OCI-LY3 (cell line): Measurements from ENCODE around the gene GNG10.

Experiments used
- H2AFZ ChIP-seq: fragments of 200-600, 300-600 bp; shearing (Covaris generic); 2 replicates; pipeline ENCODE4 v1.6.0; 2014; ENCODE audit warnings: antibody characterized with exemption, low read depth, low read length
- H3K27ac ChIP-seq: fragments of 200-600, 300-600 bp; sonication (generic); 2 replicates; pipeline ENCODE4 v1.5.1; 2014; ENCODE audit warnings: mild to moderate bottlenecking, low read length, moderate library complexity, mixed read lengths
- H3K27me3 ChIP-seq: fragments of 200-600, 300-600 bp; sonication (generic); 2 replicates; pipeline ENCODE4 v1.6.1; 2014; ENCODE audit warnings: low read depth, low read length, mixed read lengths
- H3K36me3 ChIP-seq: fragments of 200-600, 300-600 bp; sonication (generic); replicated peaks from 2 replicates; pipeline ENCODE3; 2014; ENCODE audit warnings: low read depth, low read length, mixed read lengths
- H3K4me1 ChIP-seq: fragments of 300-600, 200-600 bp; sonication (generic); 2 replicates; pipeline ENCODE4 v1.6.1; 2014; ENCODE audit warnings: low read length, mixed read lengths
- H3K4me2 ChIP-seq: fragments of 200-600, 300-600 bp; sonication (generic); 2 replicates; pipeline ENCODE4 v1.6.1; 2014; ENCODE audit warnings: low read length, mixed read lengths
- H3K4me3 ChIP-seq: fragments of 300-600, 200-600 bp; sonication (generic); 2 replicates; pipeline ENCODE4 v1.5.1; 2014; ENCODE audit warnings: antibody characterized with exemption, mild to moderate bottlenecking, low read length, moderate library complexity
- H3K79me2 ChIP-seq: fragments of 300-600, 200-600 bp; shearing (Covaris generic); 2 replicates; pipeline ENCODE4 v1.6.1; 2014; ENCODE audit warnings: mild to moderate bottlenecking, low read length, mixed read lengths
- H3K9ac ChIP-seq: fragments of 300-600, 200-600 bp; shearing (Covaris generic); 2 replicates; pipeline ENCODE4 v1.6.0; 2014; ENCODE audit warnings: mild to moderate bottlenecking, low read length, moderate library complexity
- H3K9me3 ChIP-seq: fragments of 200-600, 300-600 bp; shearing (Covaris generic); 2 replicates; pipeline ENCODE4 v1.6.1; 2014; ENCODE audit warnings: low read length, mixed read lengths; ENCODE audit not compliant: insufficient read depth
- H4K20me1 ChIP-seq: fragments of 200-600, 300-600 bp; sonication (generic); 2 replicates; pipeline ENCODE4 v1.6.1; 2016; ENCODE audit warnings: low read length, mixed read lengths; ENCODE audit not compliant: insufficient read depth
- EZH2phosphoT487 ChIP-seq: fragments of 200-600 bp; shearing (Covaris generic); IDR thresholded peaks from 2 replicates; pipeline ENCODE4 v1.6.1; 2018; ENCODE audit warnings: antibody characterized with exemption, mixed run types, low read depth
- TF ChIP-seq, protein P1 (sequence below): fragments of 200-600, 300-600 bp; sonication (generic); IDR thresholded peaks from 2 replicates; pipeline ENCODE4 v1.5.1; 2014; ENCODE audit warnings: antibody characterized with exemption, low read length, low read depth

The GNG10 gene

DNA sequence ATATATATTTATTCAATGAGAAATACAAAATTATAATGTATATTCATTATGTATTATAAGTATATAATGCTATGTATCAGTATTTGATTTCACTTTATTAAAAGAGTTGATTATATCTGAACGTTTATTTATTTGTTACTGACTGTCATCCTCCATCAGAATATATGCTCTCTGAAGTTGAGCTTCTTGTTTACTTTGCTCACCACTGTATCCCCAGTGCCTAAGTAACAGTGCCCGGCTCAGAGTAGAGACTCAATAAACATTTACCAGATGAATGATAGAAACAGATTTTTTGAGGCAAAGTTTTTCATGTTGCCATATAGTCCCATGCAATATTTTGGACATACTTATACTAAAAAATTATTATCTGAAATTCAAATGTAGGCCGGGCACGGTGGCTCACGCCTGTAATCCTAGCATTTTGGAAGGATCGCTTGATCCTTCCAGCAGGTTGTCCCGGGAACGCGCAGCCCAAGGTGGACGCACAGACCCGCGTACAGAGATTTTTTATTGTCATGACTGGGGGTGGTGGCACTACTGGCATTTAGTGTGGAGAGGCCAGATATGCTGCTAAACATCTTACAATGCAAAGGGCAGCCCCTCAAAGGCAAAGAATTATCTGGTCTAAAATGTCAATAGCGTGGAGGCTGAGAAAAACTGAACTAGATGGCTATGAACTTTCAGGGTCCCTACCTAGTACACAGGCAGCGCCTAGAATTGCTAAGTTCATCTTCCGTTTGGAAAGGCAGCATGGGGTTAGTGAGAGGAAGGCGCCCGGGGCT is 31.0 kb upstream of the GNG10 start:
- Histone ChIP-seq H3K4me1 (peaks cover 11% of the 10 kb centered on the region), H3K27ac (peak overlapping the region; percentile 33), H2AFZ (peak overlapping the region; percentile 85), H3K36me3 (peaks cover 6% of the 10 kb centered on the region), H3K4me3 (peak overlapping the region; percentile 94), H3K9ac (peak overlapping the region; percentile 57), H4K20me1 (peaks cover 29% of the 10 kb centered on the region), H3K27me3 (no peaks in the 10 kb centered on the region), H3K4me2 (peak overlapping the region; percentile 72), H3K79me2 (peaks cover 42% of the 10 kb centered on the region), H3K9me3 (no peaks in the 10 kb centered on the region)
- TF ChIP-seq EZH2phosphoT487: no peak
- TF ChIP-seq, protein P1, sequence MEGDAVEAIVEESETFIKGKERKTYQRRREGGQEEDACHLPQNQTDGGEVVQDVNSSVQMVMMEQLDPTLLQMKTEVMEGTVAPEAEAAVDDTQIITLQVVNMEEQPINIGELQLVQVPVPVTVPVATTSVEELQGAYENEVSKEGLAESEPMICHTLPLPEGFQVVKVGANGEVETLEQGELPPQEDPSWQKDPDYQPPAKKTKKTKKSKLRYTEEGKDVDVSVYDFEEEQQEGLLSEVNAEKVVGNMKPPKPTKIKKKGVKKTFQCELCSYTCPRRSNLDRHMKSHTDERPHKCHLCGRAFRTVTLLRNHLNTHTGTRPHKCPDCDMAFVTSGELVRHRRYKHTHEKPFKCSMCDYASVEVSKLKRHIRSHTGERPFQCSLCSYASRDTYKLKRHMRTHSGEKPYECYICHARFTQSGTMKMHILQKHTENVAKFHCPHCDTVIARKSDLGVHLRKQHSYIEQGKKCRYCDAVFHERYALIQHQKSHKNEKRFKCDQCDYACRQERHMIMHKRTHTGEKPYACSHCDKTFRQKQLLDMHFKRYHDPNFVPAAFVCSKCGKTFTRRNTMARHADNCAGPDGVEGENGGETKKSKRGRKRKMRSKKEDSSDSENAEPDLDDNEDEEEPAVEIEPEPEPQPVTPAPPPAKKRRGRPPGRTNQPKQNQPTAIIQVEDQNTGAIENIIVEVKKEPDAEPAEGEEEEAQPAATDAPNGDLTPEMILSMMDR: no peak

DNA sequence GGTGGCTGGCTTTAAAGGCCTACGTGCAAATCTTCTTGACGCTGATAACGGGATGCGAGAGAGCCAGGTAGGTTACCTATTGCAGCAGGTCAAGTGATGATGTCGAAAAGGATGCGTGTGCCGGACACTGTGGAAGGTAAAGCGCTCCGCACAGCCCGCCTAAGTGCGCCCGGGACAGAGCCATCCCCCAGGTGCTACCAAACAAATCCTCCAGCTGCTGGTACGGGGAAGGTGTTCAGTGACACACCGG is 30.5 kb upstream of the GNG10 start:
- Histone ChIP-seq H3K4me1 (peaks cover 11% of the 10 kb centered on the region), H3K9ac (peak overlapping the region; percentile 57), H2AFZ (peak overlapping the region; percentile 85), H4K20me1 (peaks cover 34% of the 10 kb centered on the region), H3K9me3 (no peaks in the 10 kb centered on the region), H3K36me3 (peaks cover 6% of the 10 kb centered on the region), H3K79me2 (peaks cover 47% of the 10 kb centered on the region), H3K27me3 (no peaks in the 10 kb centered on the region), H3K27ac (peak overlapping the region; percentile 33), H3K4me2 (peak overlapping the region; percentile 72), H3K4me3 (peak overlapping the region; percentile 94)
- TF ChIP-seq, protein P1: no peak
- no peak for TF ChIP-seq EZH2phosphoT487

DNA sequence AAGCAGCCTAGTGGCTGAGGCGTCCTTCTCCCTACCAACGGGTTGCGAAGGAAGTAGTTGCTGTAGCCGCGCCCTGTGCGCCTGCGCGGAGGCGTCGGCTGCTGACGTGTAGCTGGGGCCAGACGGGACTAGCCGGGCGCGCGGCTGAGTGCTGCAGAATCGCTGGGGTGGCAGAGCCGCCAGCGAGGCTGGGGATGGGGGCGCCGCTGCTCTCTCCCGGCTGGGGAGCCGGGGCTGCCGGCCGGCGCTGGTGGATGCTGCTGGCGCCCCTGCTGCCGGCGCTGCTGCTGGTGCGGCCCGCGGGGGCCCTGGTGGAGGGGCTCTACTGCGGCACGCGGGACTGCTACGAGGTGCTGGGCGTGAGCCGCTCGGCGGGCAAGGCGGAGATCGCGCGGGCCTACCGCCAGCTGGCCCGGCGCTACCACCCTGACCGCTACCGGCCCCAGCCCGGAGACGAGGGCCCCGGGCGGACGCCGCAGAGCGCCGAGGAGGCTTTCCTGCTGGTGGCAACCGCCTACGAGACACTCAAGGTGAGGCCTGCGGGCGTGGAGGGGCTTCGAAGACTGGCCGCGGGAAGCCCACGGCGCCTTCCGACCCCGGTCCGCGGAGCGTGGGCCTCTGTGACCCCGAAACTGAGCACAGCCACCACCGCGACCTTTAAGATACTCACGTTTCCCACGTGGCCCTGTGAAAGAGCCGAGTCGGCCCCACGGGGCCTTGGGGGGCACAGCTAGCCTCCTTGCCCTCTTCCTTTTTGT is 30.0 kb upstream of the GNG10 start, which contains the start of gene DNAJC25:
DNAJC25 (plus strand) TSS at position 121 of the 758 bp plus-strand sequence; CDS start at position 195, 74 bp downstream.
- H3K9me3 ChIP-seq: no peaks in the 10 kb centered on the region
- no peak for TF ChIP-seq EZH2phosphoT487
- TF ChIP-seq, protein P1: no peak
- peaks cover 52% of the 10 kb centered on the region for H3K79me2 ChIP-seq
- peak within 1 kb of the TSS; percentile 87 for H3K4me2 ChIP-seq
- H3K27me3 ChIP-seq: no peaks in the 10 kb centered on the region
- peak within 1 kb of the TSS; percentile 94 for H3K4me3 ChIP-seq
- peak within 1 kb of the TSS; percentile 79 for H3K9ac ChIP-seq
- peaks cover 37% of the 10 kb centered on the region for H4K20me1 ChIP-seq
- H2AFZ ChIP-seq: peak within 1 kb of the TSS; percentile 85
- H3K27ac ChIP-seq: peak within 1 kb of the TSS; percentile 33
- H3K36me3 ChIP-seq: peaks cover 6% of the 10 kb centered on the region
- peaks cover 11% of the 10 kb centered on the region for H3K4me1 ChIP-seq

DNA sequence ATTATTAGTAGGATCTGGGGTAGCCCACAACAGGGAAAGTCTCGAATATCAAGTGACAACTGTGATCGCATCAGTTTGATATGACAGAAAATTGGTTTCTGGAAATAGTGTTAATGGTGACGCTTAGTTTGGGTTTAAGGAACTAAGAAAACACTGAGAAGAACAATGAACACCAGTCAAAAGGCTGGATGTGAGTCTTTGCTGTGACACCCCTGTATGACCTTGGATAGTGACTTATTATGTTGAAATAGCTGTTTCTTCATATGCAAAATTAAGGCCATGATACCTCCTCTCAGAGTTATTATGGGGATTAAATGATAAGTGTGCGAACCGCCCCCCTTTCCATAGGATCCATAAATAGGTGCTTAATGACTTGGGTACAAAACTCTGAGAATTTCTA is 29.3 kb upstream of the GNG10 start:
- H3K9me3 ChIP-seq: no peaks in the 10 kb centered on the region
- H3K4me2 ChIP-seq: peak overlapping the region; percentile 87
- peak overlapping the region; percentile 79 for H3K9ac ChIP-seq
- peaks cover 6% of the 10 kb centered on the region for H3K36me3 ChIP-seq
- TF ChIP-seq EZH2phosphoT487: no peak
- TF ChIP-seq, protein P1: no peak
- no peaks in the 10 kb centered on the region for H3K27me3 ChIP-seq
- H3K4me3 ChIP-seq: peak overlapping the region; percentile 94
- H2AFZ ChIP-seq: no peak overlapping the region
- H3K4me1 ChIP-seq: peaks cover 11% of the 10 kb centered on the region
- H3K79me2 ChIP-seq: peaks cover 59% of the 10 kb centered on the region
- peak overlapping the region; percentile 33; the same call in 1 of the 2 replicates for H3K27ac ChIP-seq
- peaks cover 44% of the 10 kb centered on the region for H4K20me1 ChIP-seq
